ENCODE data around the gene OR52B2. TPM values are rescaled to one million over a fixed set of nuclear protein-coding genes. Genes with fewer than 3 reads are reported as not detected.

Gene OR52B2
- not detected for polyA plus RNA-seq (ENCODE audit: insufficient read length in 4 of 4)

DNA sequence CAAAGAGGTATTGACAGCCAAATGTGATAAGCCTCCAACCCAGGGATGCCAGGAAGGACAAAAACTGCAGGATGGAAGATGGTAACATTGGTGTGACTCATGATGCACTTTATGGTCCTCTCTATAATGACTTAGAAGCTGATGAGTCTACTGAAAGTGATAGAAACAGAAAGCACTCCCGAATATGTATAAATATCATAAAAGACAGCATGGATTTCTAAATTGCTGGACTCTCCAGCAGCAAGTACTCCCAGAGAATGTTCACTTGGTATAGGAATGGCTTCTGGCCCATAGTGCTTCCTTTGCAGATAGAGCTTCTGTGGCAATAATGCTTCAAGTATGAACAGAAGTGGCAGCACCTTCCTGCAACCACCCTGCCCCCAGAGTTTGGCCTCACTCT, at the start of gene OR52B2:
OR52B2 (minus strand) TSS at position 101 of the 400 bp plus-strand sequence; CDS start at position 101, 0 bp downstream.
- no peak for DNase-seq (ENCODE audit: low read depth in 4 of 4, low spot score in 3 of 4)

- DNase-seq (ENCODE audit: low read depth in 4 of 4, low spot score in 3 of 4), result no peak
These were observed 49.2 kb upstream of the OR52B2 start for GRCh38 chr11:6219359-6219758.

- no peak for DNase-seq (ENCODE audit: low read depth in 4 of 4, low spot score in 3 of 4)
These were observed 47.6 kb upstream of the OR52B2 start for GRCh38 chr11:6217722-6218121.

DNA sequence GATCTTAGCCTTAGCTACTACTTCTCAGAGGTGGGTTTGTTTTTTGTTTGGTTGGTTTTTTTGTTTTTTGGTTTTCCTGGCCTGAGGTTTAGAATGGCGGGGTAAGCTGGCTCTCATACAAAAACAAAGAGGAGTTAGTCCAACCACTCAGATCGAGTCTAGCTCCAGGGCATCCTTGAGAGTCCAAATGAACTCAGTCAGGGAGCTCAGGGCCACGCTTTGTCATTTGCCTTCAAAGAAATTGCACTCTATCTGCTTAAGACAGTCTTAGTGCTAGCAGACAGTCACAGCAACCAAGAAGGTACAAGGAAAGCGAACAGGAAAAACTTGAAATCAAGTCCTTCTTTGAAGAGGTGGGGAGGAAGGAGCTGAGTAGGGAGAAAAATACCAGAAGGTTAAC, 46.4 kb upstream of the OR52B2 start:
- no peak for DNase-seq (ENCODE audit: low read depth in 4 of 4, low spot score in 3 of 4)

- no peak for DNase-seq (ENCODE audit: low read depth in 4 of 4, low spot score in 3 of 4)
These were observed 44.4 kb upstream of the OR52B2 start for GRCh38 chr11:6214530-6214929.

DNA sequence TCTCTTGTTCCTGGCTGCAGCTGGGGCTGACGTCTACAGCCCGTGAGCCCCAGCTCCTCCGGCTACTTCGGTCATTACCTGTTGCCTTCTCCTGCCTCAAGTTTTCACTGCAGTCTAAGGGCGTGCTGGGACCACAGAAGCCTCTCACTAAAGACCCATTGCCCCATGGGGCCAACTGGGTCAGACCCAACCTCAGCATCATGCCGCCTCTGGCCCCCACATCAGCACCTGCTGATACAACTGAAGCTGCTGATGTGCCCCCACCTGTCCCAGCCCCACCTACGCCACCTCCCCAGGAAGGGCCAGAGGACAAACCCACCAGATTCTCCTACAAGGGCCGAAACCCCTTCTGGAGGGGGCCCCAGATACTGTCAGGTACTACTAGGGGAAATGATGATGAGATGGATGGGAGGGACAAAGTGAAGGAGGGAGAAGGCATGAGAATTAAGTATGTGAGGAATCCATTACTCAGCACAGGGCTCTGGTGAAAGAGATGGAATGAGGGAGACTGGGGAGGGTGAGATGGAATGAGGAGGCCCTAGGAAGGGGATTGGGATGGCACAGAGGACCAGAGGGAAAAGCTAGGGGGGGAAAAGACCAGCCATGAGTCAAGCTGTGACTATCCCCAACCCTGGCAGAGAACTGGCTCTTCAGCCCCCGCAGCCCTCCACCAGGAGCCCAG, 40.3 kb upstream of the OR52B2 start:
- no peak for DNase-seq (ENCODE audit: low read depth in 4 of 4, low spot score in 3 of 4)

DNA sequence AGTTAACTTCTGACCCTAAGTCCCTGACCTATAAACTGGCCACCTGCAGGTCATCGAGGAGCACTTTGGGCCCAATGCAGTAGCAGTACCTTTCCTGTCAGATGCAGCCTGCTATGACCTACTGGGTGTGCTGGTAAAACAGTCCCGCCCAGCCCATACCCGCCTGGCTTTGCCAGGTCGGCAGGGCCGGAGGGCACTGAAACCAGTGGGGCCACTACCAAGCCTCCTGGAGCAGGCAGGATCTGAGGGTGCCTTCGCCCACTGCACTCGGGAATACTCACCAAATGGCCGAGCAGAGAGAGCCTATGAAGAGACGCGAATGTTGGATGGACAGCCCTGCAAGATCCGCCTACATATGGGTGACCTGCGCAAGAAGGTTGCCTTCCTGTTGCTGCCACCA, 39.7 kb upstream of the OR52B2 start:
- DNase-seq (ENCODE audit: low read depth in 4 of 4, low spot score in 3 of 4), result no peak

- no peak for DNase-seq (ENCODE audit: low read depth in 4 of 4, low spot score in 3 of 4)
These were observed 36.5 kb upstream of the OR52B2 start for GRCh38 chr11:6206456-6207180.

- DNase-seq (ENCODE audit: low read depth in 4 of 4, low spot score in 3 of 4), result no peak
These were observed 35.2 kb upstream of the OR52B2 start, which contains the start of gene C11orf42 for GRCh38 chr11:6205366-6205765. Gene C11orf42, plus strand, starts transcription at chr11:6205557. Its CDS starts 59 bp downstream, at chr11:6205616.

GRCh38 chr11:6204706-6205105, 34.6 kb upstream of the OR52B2 start:
- DNase-seq (ENCODE audit: low read depth in 4 of 4, low spot score in 3 of 4), result no peak

GRCh38 chr11:6203327-6203726, 33.2 kb upstream of the OR52B2 start:
- no peak for DNase-seq (ENCODE audit: low read depth in 4 of 4, low spot score in 3 of 4)

GRCh38 chr11:6202041-6202440, 31.9 kb upstream of the OR52B2 start:
- DNase-seq (ENCODE audit: low read depth in 4 of 4, low spot score in 3 of 4), result no peak

DNA sequence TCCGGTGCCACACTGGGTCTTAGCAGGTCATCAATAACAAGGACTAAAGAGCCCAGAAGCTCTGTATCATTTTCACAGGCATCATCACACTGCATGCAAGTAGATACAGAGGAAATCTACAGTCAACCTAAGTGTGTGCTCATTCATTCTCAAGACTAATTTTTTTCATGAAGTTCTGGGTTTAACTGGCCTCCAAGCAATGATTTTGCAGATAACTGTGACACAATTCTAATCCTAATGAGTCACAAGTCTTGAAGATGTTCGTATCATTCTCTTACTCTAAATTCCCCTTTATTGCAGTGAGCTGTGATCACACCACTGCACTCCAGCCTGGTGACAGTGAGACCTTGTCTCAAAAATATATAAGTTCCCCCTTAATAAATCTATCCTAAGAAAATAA, 31.4 kb upstream of the OR52B2 start:
- DNase-seq (ENCODE audit: low read depth in 4 of 4, low spot score in 3 of 4), result no peak

DNA sequence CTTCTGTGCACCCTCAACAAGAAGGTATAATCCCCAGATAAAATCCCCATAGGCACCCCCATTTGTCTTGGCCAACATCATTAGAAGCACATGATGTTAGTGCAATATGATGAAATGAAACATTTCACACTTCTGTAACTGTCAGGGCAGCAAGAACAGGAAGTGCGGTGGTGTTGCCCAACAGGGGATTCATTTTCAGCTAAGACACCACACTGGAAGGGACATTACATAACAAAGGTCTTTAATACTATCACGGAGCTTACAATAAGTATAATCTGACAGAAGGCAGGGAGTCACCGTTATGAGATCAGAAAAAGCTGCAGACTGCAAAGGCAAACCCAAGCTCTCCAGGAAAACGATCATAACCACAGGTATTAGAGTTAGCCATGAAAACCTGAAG, 30.8 kb upstream of the OR52B2 start:
- DNase-seq (ENCODE audit: low read depth in 4 of 4, low spot score in 3 of 4), result no peak

DNA sequence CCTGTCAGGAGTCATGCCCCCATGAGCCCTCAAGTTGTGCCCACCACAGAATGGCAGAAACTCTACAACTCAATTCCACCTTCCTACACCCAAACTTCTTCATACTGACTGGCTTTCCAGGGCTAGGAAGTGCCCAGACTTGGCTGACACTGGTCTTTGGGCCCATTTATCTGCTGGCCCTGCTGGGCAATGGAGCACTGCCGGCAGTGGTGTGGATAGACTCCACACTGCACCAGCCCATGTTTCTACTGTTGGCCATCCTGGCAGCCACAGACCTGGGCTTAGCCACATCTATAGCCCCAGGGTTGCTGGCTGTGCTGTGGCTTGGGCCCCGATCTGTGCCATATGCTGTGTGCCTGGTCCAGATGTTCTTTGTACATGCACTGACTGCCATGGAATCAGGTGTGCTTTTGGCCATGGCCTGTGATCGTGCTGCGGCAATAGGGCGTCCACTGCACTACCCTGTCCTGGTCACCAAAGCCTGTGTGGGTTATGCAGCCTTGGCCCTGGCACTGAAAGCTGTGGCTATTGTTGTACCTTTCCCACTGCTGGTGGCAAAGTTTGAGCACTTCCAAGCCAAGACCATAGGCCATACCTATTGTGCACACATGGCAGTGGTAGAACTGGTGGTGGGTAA, 29.2 kb upstream of the OR52B2 start, which contains the start of gene OR52W1:
OR52W1 (plus strand) TSS at position 51 of the 637 bp plus-strand sequence; CDS start at position 51, 0 bp downstream.
- DNase-seq (ENCODE audit: low read depth in 4 of 4, low spot score in 3 of 4), result no peak

DNA sequence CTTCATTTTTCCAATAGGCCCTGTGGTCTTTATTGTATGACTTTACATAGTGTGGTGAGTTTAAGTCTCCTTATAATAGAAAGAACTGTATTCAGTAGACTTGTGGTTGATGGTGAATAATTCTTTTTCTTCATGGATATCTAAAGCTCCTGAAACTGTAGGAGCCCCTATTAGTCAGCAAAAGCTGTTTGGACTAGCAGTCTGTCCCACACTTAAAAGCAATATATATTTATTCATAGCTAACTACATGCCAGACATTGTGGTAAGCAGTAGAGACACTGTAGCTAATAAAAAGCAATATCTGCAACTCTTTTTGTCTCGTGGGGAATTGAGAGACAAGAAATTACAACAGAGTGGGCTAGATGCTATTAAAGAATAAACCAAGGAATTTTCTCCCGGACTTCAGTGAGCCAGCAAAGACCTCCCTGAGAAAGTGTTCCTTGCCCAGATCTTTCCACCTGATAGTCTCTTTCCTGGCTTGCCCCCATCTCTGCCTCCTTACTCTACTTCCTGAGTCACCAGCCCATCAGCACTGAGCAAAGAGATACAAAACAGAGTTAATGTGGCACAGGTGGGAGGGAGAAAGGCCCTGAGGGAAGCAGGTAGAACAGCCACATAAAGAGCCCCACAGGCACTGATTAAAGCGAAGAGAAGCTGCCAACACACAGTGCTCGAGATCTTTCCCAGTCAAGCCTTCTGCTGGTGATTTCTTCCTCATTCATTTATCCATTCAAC, 27.5 kb upstream of the OR52B2 start:
- DNase-seq (ENCODE audit: low read depth in 4 of 4, low spot score in 3 of 4), result no peak

- no peak for DNase-seq (ENCODE audit: low read depth in 4 of 4, low spot score in 3 of 4)
These were observed 26.3 kb upstream of the OR52B2 start for GRCh38 chr11:6196396-6196795.

DNA sequence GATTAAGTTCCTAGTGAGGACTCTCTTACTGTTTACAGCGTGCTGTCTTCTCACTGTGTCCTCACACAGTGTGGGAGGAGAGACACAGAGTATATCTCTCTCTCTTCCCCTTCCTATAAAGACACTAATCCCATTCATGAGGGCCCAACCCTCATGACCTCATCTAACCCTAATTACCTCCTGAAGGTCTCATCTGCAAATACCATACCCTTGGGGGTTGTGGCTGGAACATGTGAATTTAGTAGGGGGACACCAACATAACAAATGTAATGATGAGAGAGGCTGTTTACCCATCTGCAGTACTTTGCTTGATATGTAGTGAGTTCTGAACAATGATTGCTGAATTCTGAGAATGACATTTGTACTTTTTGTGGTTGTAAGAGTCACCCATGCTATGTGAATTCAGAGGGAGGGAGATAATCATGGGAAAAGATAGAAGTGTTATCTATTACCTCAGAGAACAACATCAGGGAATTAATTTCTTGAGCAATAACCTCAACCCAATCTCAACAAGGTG, 24.0 kb upstream of the OR52B2 start:
- DNase-seq (ENCODE audit: low read depth in 4 of 4, low spot score in 3 of 4), result no peak

DNA sequence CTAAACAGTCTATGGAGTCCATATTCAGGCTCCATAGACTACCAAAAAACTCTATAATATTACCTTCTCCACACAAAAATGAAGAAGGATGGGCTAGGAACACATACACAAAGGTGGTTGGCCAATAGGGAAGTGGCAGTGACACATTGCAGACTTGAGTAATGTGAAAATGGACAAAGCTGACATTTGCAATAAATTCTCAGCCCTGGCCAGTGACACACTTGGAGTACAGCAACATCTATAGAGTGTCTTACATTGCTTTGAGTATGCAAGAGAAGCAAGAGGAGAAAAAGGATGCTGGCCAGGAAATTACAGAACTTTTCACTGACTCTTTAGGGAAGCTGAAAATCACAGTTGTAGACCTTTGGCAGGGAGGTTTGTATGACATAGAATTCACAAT, 21.6 kb upstream of the OR52B2 start:
- no peak for DNase-seq (ENCODE audit: low read depth in 4 of 4, low spot score in 3 of 4)

DNA sequence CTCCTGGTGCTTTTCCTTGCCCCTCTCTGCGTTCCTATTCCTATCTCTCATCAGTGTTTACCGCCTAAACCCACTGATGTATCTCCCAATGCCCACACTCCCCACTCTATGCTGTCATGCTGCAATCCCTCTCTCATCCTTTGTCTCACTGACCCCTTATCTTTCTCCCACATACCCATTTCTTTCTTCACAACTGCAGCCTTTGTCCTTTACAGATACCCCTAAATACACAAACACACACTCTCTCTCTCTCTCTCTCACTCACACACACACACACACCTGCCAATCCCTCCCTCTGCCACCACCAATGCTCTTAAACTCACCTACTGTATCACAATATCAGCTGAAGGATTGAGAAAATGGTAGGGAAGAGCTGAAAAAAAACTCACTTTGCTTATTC, 5.3 kb upstream of the OR52B2 start:
- no peak for DNase-seq (ENCODE audit: low read depth in 4 of 4, low spot score in 3 of 4)

All from right renal pelvis (tissue), 4 donors.